Calu3 (cell line): ENCODE measurements around the gene LYSMD3. TPM values are rescaled to one million over a fixed set of nuclear protein-coding genes. Genes with fewer than 3 reads are reported as not detected.
"Not testable (repeated sequence)": the region's sequence is repeated elsewhere in the genome, so short reads cannot be mapped to it uniquely, and the experiment has no call there.

Experiments used
- Bru-seq: library from RNA; stranded (reverse); fragments of 400-500 nt; gene quantifications from one replicate; lab custom pipeline; 2021; lab: Mats Ljungman, UMichigan
- BruChase-seq, 2 experiments: library from RNA; stranded (reverse); fragments of 400-500 nt; gene quantifications; one replicate each; lab custom pipeline; 2021; lab: Mats Ljungman, UMichigan
- BruUV-seq: library from RNA; stranded (reverse); fragments of 400-500 nt; replicated peaks from 2 replicates; lab custom pipeline; 2021; lab: Mats Ljungman, UMichigan
- CTCF ChIA-PET: fragments of 300-600 bp; sonication (Branson Sonifier 250); formaldehyde crosslinking; loops from one replicate; lab custom pipeline; 2022; ENCODE audit warnings: antibody characterized with exemption; lab: Charles Lee
- DNase-seq: peaks from one replicate; pipeline ENCODE4 v3.0.0; 2022
- H3K27ac Mint-ChIP-seq: one replicate; pipeline ENCODE4 v1.8.0; 2022; ENCODE audit warnings: mixed read lengths; ENCODE audit not compliant: unreplicated experiment
- H3K27me3 Mint-ChIP-seq: one replicate; pipeline ENCODE4 v1.8.0; 2022; ENCODE audit warnings: mixed read lengths; ENCODE audit not compliant: unreplicated experiment
- H3K36me3 Mint-ChIP-seq: one replicate; pipeline ENCODE4 v1.8.0; 2022; ENCODE audit warnings: mild to moderate bottlenecking, moderate library complexity, mixed read lengths; ENCODE audit not compliant: insufficient read depth, unreplicated experiment
- H3K4me1 Mint-ChIP-seq: one replicate; pipeline ENCODE4 v1.8.0; 2022; ENCODE audit warnings: mild to moderate bottlenecking, low read depth, mixed read lengths; ENCODE audit not compliant: unreplicated experiment
- H3K4me3 Mint-ChIP-seq: one replicate; pipeline ENCODE4 v1.8.0; 2022; ENCODE audit warnings: mild to moderate bottlenecking, low read depth, moderate library complexity, mixed read lengths; ENCODE audit not compliant: unreplicated experiment
- H3K9me3 Mint-ChIP-seq: one replicate; pipeline ENCODE4 v1.8.0; 2022; ENCODE audit warnings: low read depth, mixed read lengths; ENCODE audit not compliant: unreplicated experiment
- intact Hi-C: fragments of 100-400 bp; cut with micrococcal nuclease; formaldehyde crosslinking; loops from one replicate; pipeline ENCODE4 v1.10.0; 2022; ENCODE audit not compliant: unreplicated experiment
- long read RNA-seq: library from polyadenylated mRNA; stranded (forward); transcript quantifications from one replicate; pipeline ENCODE4 v2.0.0, GENCODE V29; 2022
- total RNA-seq: library from RNA; stranded (reverse); gene quantifications from 2 replicates; pipeline ENCODE4 v1.2.3, GENCODE V29; 2022
- TF ChIP-seq, protein P1 (sequence below): fragments of 200-600 bp; IDR thresholded peaks from one replicate; pipeline ENCODE4 v1.8.0; 2022; ENCODE audit warnings: antibody characterized with exemption; ENCODE audit not compliant: unreplicated experiment

The LYSMD3 gene
- total RNA-seq (25.9 and 27.2 TPM in 2 replicates), Bru-seq, nascent RNA (percentile 89 among the genes with signal in this experiment), BruChase-seq, experiment 1, labeled RNA remaining after a 6-hour chase (percentile 85 among the genes with signal in this experiment), BruChase-seq, experiment 2, labeled RNA remaining after a 2-hour chase (percentile 97 among the genes with signal in this experiment)
- long read RNA-seq, full-length matches to known transcripts: 28 of 33 reads
- long read RNA-seq, partial matches to known transcripts: 0 of 33 reads
- long read RNA-seq, other reads (novel, unspliced or antisense): 5 of 33 reads

DNA sequence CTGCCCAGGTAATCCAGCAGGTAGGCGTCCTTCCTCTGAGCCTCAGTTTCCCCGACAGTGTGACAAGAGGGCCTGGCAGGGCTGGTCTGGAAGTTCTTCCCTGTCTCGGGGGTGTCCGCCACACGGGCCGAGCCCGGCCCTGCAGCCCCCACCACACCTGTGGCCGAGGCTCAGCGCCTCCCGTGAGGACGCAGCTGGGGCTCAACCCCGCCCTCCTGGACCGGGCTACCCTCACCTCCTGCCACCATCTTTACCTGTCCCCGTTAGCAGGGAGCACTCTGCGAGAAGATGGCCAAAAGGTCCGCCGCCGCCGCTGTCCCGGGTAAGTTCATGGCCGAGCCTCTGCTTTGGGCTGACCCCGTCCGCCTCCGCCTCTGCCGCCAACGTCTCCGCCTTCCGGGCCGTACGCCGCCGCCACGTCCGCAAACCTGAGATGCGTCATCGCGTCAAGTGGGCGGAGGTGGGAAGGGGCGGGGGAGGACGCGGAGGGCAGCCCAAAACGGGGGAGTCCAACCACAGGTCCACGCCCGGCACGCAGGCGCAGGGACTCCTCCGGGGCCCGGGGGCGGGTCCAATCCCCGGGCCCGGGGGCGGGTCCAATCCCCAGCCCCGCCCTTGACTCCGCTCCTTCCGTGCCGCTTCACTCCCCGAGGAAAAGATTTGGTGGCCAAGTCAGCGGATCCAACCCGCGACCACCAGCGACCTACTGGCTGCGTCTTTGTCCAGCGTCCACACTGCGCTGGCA lies at the start of gene LYSMD3:
TSS of gene LYSMD3 (minus strand) at position 391 of the 745 bp plus-strand sequence. CDS start 4,295 bp downstream, outside the sequence.
- Mint-ChIP-seq H3K27me3 (peaks cover 20% of the 10 kb centered on the region), H3K36me3 (peaks cover 38% of the 10 kb centered on the region), H3K4me3 (peak within 1 kb of the TSS; percentile 71), H3K27ac (peak within 1 kb of the TSS; percentile 48), H3K9me3 (no peaks in the 10 kb centered on the region), H3K4me1 (peaks cover 28% of the 10 kb centered on the region)
- TF ChIP-seq, protein P1, sequence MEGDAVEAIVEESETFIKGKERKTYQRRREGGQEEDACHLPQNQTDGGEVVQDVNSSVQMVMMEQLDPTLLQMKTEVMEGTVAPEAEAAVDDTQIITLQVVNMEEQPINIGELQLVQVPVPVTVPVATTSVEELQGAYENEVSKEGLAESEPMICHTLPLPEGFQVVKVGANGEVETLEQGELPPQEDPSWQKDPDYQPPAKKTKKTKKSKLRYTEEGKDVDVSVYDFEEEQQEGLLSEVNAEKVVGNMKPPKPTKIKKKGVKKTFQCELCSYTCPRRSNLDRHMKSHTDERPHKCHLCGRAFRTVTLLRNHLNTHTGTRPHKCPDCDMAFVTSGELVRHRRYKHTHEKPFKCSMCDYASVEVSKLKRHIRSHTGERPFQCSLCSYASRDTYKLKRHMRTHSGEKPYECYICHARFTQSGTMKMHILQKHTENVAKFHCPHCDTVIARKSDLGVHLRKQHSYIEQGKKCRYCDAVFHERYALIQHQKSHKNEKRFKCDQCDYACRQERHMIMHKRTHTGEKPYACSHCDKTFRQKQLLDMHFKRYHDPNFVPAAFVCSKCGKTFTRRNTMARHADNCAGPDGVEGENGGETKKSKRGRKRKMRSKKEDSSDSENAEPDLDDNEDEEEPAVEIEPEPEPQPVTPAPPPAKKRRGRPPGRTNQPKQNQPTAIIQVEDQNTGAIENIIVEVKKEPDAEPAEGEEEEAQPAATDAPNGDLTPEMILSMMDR: no peak
- intact Hi-C loops: no loop called here
- peak; percentile 98 for DNase-seq
- BruUV-seq: no TSS peak
- CTCF ChIA-PET: interaction anchor here (0.8 to 1.8 kb wide), 6 partner anchors 10 to 120 kb away, joined by 3 to 10 read pairs (median 4); partner anchors contain the start of gene CETN3

DNA sequence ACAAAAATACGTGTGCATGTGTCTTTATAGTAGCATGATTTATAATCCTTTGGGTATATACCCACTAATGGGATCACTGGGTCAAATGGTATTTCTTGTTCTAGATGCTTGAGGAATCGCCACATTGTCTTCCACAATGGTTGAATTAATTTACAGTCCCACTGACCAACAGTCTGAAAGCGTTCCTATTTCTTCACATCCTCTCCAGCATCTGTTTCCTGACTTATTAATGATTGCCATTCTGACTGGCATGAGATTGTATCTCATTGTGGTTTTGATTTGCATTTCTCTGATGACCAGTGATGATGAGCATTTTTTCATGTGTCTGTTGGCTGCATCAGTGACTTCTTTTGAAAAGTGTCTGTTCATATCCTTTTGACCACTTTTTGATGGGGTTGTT lies 47.2 kb upstream of the LYSMD3 start:
- peaks cover 61% of the 10 kb centered on the region for H3K27me3 Mint-ChIP-seq
- not testable (repeated sequence) for H3K36me3 Mint-ChIP-seq, H3K4me1 Mint-ChIP-seq

DNA sequence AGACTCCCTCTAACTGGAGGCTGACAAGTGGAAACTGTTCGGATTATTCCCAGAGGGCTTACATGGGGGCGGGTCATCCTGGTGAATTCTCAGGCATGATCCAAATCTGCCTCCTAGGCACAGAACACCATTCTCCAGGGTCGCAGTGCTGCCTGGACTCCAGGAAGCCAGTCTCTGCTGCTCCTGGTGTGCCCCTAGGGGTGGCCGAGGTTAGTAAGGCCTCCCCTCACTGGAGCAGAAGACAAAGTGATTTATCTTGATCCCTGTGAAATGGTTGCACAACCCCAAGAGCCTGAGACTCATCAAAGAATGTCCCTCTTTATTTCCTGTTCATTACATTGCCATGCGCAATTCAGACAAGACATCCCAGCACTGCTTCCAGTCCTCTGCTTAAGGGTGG lies 46.3 kb upstream of the LYSMD3 start:
- no TSS peak for BruUV-seq
- intact Hi-C loops: no loop called here
- TF ChIP-seq, protein P1: no peak
- DNase-seq: no peak
- Mint-ChIP-seq H3K9me3 (peaks cover 4% of the 10 kb centered on the region), H3K4me3 (no peak overlapping the region), H3K27me3 (peaks cover 61% of the 10 kb centered on the region), H3K36me3 (no peaks in the 10 kb centered on the region), H3K27ac (no peak overlapping the region), H3K4me1 (no peaks in the 10 kb centered on the region)
- CTCF ChIA-PET: no interaction called here

More for the DNA sequence above, 47.2 kb upstream of the LYSMD3 start:
- H3K9me3 Mint-ChIP-seq, H3K4me3 Mint-ChIP-seq, CTCF ChIA-PET, H3K27ac Mint-ChIP-seq, DNase-seq, BruUV-seq, intact Hi-C loops: not testable (repeated sequence)

DNA sequence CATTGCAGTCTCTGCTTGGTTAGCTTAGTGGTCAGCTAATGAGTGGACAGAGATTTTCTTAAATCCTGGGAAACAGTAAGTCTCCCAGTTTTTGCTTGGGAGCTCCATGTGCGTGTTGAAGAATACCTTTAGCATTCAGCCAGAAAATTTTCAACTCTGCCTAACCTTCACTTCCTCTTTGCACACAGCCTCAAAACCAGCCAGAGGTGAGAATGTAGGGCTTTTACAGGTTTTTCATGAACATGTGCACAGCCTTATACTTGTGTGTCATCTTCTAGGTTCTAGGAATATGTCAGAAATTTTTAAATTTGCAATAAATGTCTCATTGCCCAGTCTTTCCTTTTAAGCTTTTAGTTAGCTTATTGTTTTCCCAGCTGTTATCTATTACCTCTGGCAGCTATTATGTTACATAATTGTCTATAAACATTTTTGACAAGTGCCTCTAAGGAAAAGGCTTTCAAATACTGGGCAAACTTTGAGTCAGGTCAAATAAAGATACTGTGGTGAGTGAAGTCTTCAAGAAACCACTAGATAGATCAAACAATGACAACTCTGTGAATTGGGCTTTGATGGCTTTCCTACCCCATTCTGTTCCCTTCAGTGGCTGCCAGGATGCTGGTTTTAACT lies 41.9 kb upstream of the LYSMD3 start:
- Mint-ChIP-seq H3K36me3 (no peaks in the 10 kb centered on the region), H3K9me3 (no peaks in the 10 kb centered on the region), H3K27ac (no peak overlapping the region), H3K4me3 (no peak overlapping the region), H3K4me1 (no peaks in the 10 kb centered on the region), H3K27me3 (peaks cover 49% of the 10 kb centered on the region)
- CTCF ChIA-PET: interaction anchor here (0.9 kb wide), 1 partner anchor 34 kb away, joined by 3 read pairs; no protein-coding TSS in a partner anchor
- intact Hi-C loops: no loop called here
- BruUV-seq: no TSS peak
- DNase-seq: no peak
- TF ChIP-seq, protein P1: no peak
